ENCODE results near the gene VEGFD.

The VEGFD gene

DNA sequence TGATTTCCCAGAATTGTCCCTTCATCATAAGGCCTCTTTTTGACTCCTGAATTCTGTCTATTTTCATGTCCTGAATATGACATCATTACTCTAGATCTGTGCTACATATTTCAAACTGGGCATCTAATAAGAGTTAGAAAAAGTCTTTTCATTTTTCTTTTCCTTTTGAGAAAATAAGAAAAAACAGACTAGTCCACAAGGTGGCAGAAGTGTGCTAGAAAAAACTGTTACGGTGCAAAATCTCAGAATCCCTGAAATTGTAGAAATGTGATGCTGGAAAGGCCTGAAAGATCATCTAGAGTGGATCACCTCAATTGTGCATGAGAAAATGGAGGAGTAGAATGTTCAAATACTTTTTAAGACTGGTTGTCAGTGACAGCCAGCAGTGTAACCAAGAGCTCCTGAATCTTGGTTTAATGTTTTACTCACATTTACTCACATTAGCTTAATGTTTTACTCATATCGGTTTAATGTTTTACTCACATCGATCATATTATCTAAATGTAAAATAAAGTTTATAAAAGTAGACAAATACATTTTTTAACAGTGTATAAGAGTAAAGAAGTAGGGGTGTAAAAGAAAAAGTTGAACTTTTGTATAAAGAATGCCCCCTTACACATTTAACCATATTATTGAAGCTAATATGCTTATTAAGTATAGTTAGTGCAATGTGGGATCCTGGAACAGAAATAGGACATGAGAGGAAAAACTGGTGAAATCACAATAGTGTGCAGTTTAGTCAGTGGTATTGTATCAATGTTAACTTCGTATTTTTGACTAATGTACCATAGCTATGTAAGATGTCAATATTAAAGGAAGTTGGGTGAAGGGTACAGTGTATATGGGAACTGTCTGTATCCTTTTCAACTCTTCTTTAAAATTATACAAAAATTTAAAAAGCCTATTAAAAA lies 84.0 kb downstream of the VEGFD start:
- DNase-seq, result no peak

- DNase-seq, result no peak
Measured at GRCh38 chrX:15298780-15299179, 85.4 kb downstream of the VEGFD start.

- no peak for DNase-seq
Measured at GRCh38 chrX:15298201-15298600, 86.0 kb downstream of the VEGFD start.
